Upper lobe of left lung (tissue), 6 donors: Measurements from ENCODE around the gene FNDC3A. TPM values are rescaled to one million over a fixed set of nuclear protein-coding genes. Genes with fewer than 3 reads are reported as not detected.

ENCODE experiments used
- ATAC-seq, 2 donors: fragments of 200-7000 bp; cut with Tn5 transposase; one replicate each; pipeline ENCODE4 v1.9.1; 2022; ENCODE audit warnings: mild to moderate bottlenecking in 2 of 2, moderate library complexity in 2 of 2; ENCODE audit not compliant: low FRiP score in 2 of 2
- DNase-seq, 2 donors: peaks; one replicate each; pipeline ENCODE4 v3.0.0-alpha.2; 2019 to 2020
- H3K27ac ChIP-seq, 4 donors: fragments of 200-600 bp; sonication (generic); one replicate each; pipeline ENCODE4 v1.5.1; 2016 to 2019
- H3K27me3 ChIP-seq, 4 donors: fragments of 200-600 bp; sonication (generic); one replicate each; pipeline ENCODE4 v1.5.1; 2017 to 2019
- H3K36me3 ChIP-seq, 4 donors: fragments of 200-600 bp; sonication (generic); one replicate each; pipeline ENCODE4 v1.5.1; 2016 to 2019
- H3K4me1 ChIP-seq, 4 donors: fragments of 200-600 bp; sonication (generic); one replicate each; pipeline ENCODE4 v1.5.1; 2018 to 2019
- H3K4me3 ChIP-seq, 4 donors: fragments of 200-600 bp; sonication (generic); one replicate each; pipeline ENCODE4 v1.5.1; 2017 to 2019; ENCODE audit warnings: mild to moderate bottlenecking in 2 of 4, moderate library complexity in 1 of 4
- H3K9me3 ChIP-seq, 4 donors: fragments of 200-600 bp; sonication (generic); one replicate each; pipeline ENCODE4 v1.5.1; 2018 to 2019
- EP300 ChIP-seq, 4 donors: sonication (generic); formaldehyde crosslinking; IDR thresholded peaks; one replicate each; pipeline ENCODE4 v1.5.1; 2017; ENCODE audit warnings: antibody characterized with exemption in 4 of 4, control low read depth in 2 of 4
- POLR2A ChIP-seq, 4 donors: fragments of 450-650 bp; IDR thresholded peaks; one replicate each; pipeline ENCODE4 v1.5.1; 2016 to 2017; ENCODE audit warnings: antibody characterized with exemption in 4 of 4, mild to moderate bottlenecking in 2 of 4
- POLR2AphosphoS5 ChIP-seq, 2 donors: sonication (generic); formaldehyde crosslinking; IDR thresholded peaks; one replicate each; pipeline ENCODE4 v1.5.1; 2017; ENCODE audit warnings: antibody characterized with exemption in 2 of 2
- WGBS, 2 donors: methylation state at CpG; one replicate each; pipeline ENCODE4 v1.1.5; 2017 to 2018; 5-methylcytosine and 5-hydroxymethylcytosine counted together
- total RNA-seq, 6 donors: library from RNA; depleted of rRNA in 4 of 6; stranded (reverse); fragments of >200 nt in 4 of 6; gene quantifications; one replicate each; pipeline versions ENCODE4 v1.1.0 to v1.2.1, GENCODE V29; 2016 to 2021
- TF ChIP-seq, protein P1 (sequence below), 6 experiments: fragments of 450-650 bp in 4 of 6; fragments of 200-600 bp in 2 of 6; sonication (generic) in 2 of 6; IDR thresholded peaks; one replicate each; pipeline ENCODE4 v1.5.1; 2016 to 2019; ENCODE audit warnings: antibody characterized with exemption in 6 of 6
- donor health status: DM: no; HTN: no; CAD: no; lungs with moderate emphysema.
- donor health status: DM: no; HTN: yes; CAD: no; lungs with severe emphysema.

Gene FNDC3A
- total RNA-seq, 6 donors from 2014 or later: 22.9 to 62.3 (median 44.6) TPM

DNA sequence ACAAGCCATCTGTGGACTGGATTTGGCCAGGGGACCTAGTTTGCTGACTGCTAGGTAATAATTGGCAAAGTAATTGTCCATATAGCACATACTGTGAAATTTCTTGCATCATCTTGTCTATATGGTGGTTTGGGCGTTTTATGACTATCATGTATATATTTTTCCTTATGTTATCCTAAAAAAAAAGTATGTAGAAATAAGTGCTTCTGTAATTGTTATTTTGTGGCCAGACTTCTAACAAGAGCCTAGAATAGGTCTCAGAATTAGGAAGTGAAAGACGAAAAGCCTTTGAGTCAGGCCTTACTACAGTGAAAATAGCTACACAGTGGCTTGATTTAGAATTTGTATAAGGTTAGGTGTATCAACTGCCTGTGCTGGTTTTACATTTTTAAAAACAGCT lies 4.2 kb downstream of the FNDC3A start:
- 66 to 69% methylated on average over 2 of the region's 2 CpGs for WGBS, 2 donors
- no peak for DNase-seq
- Histone ChIP-seq H3K4me1 (peaks cover 18 to 25% (median 22%) of the 10 kb centered on the region in 4 donors), H3K27me3 (no peaks in the 10 kb centered on the region), H3K36me3 (no peaks in the 10 kb centered on the region), H3K9me3 (peaks cover 0 to 5% (median 0%) of the 10 kb centered on the region in 4 donors), H3K27ac (no peak overlapping the region), H3K4me3 (no peak overlapping the region)
- TF ChIP-seq EP300 (IDR thresholded peaks at IDR 0.05) (no peak), POLR2A (IDR thresholded peaks at IDR 0.05) (no peak), POLR2AphosphoS5 (IDR thresholded peaks at IDR 0.05) (no peak)
- TF ChIP-seq, protein P1, sequence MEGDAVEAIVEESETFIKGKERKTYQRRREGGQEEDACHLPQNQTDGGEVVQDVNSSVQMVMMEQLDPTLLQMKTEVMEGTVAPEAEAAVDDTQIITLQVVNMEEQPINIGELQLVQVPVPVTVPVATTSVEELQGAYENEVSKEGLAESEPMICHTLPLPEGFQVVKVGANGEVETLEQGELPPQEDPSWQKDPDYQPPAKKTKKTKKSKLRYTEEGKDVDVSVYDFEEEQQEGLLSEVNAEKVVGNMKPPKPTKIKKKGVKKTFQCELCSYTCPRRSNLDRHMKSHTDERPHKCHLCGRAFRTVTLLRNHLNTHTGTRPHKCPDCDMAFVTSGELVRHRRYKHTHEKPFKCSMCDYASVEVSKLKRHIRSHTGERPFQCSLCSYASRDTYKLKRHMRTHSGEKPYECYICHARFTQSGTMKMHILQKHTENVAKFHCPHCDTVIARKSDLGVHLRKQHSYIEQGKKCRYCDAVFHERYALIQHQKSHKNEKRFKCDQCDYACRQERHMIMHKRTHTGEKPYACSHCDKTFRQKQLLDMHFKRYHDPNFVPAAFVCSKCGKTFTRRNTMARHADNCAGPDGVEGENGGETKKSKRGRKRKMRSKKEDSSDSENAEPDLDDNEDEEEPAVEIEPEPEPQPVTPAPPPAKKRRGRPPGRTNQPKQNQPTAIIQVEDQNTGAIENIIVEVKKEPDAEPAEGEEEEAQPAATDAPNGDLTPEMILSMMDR (IDR thresholded peaks at IDR 0.05): no peak
- no peak for ATAC-seq

- TF ChIP-seq POLR2AphosphoS5 (IDR thresholded peaks at IDR 0.05) (no peak), POLR2A (IDR thresholded peaks at IDR 0.05) (no peak), EP300 (IDR thresholded peaks at IDR 0.05) (no peak)
- TF ChIP-seq, protein P1 (IDR thresholded peaks at IDR 0.05): no peak
- Histone ChIP-seq H3K36me3 (no peaks in the 10 kb centered on the region), H3K27me3 (no peaks in the 10 kb centered on the region), H3K27ac (no peak overlapping the region), H3K4me3 (no peak overlapping the region), H3K4me1 (peaks cover 10 to 17% (median 12%) of the 10 kb centered on the region in 4 donors), H3K9me3 (no peaks in the 10 kb centered on the region)
- DNase-seq: no peak
- no peak for ATAC-seq
- 79 to 80% methylated on average over 1 of the region's 1 CpG for WGBS, 2 donors
Measured at GRCh38 chr13:48983331-48983730, 7.6 kb downstream of the FNDC3A start.

DNA sequence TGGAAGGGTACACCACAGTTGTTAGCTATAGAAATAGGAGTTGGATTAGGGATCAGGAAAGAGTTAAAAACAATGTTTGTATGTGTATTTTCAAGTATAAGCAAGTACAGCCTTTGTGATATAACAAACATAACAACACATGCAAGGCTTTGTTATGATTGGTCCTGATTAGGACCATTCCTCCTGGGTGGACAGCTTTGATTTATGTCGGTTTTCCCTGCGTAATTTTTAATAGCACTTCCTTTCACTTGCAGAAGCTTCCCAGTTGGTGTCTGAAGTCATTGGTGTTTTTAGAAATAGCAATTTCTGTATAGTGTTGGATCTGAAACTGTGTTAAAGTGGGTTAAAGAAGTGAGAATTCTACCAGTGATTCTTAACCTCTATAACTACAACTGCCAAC lies 10.0 kb downstream of the FNDC3A start:
- ATAC-seq (no peak), DNase-seq (no peak)
- Histone ChIP-seq H3K4me1 (peaks cover 0 to 7% (median 0%) of the 10 kb centered on the region in 4 donors), H3K27ac (peak overlapping the region in 1 of 4 donors; percentile 14), H3K9me3 (no peaks in the 10 kb centered on the region), H3K27me3 (no peaks in the 10 kb centered on the region), H3K36me3 (no peaks in the 10 kb centered on the region), H3K4me3 (no peak overlapping the region)
- 38 to 61% methylated on average over 2 of the region's 2 CpGs for WGBS, 2 donors
- no peak for TF ChIP-seq POLR2AphosphoS5 (IDR thresholded peaks at IDR 0.05)
- TF ChIP-seq EP300 (IDR thresholded peaks at IDR 0.05): no peak
- no peak for TF ChIP-seq POLR2A (IDR thresholded peaks at IDR 0.05)
- TF ChIP-seq, protein P1 (IDR thresholded peaks at IDR 0.05): no peak

- DNase-seq: no peak
Measured at GRCh38 chr13:48990900-48991299, 15.2 kb downstream of the FNDC3A start.

More at GRCh38 chr13:48990900-48991299, 15.2 kb downstream of the FNDC3A start:
- TF ChIP-seq, protein P1 (IDR thresholded peaks at IDR 0.05): no peak
- TF ChIP-seq POLR2A (IDR thresholded peaks at IDR 0.05): no peak
- no peak for TF ChIP-seq POLR2AphosphoS5 (IDR thresholded peaks at IDR 0.05)
- TF ChIP-seq EP300 (IDR thresholded peaks at IDR 0.05): no peak
- Histone ChIP-seq H3K4me1 (peaks cover 0 to 9% (median 0%) of the 10 kb centered on the region in 4 donors), H3K4me3 (no peak overlapping the region), H3K36me3 (no peaks in the 10 kb centered on the region), H3K9me3 (peaks cover 0 to 8% (median 0%) of the 10 kb centered on the region in 4 donors), H3K27ac (no peak overlapping the region), H3K27me3 (no peaks in the 10 kb centered on the region)
- no peak for ATAC-seq
- WGBS, 2 donors: 97 to 98% methylated on average over 1 of the region's 1 CpG
